BJ (cell line): ENCODE data around the gene SLC16A12. TPM values are rescaled to one million over a fixed set of nuclear protein-coding genes. Genes with fewer than 3 reads are reported as not detected.

ENCODE experiments used
- CTCF ChIA-PET: fragments of 350-600 bp; formaldehyde crosslinking; extraction: SDS; loops from one replicate; lab custom pipeline; 2021; ENCODE audit warnings: antibody characterized with exemption, inconsistent platforms; lab: Yijun Ruan, JAX
- POLR2A ChIA-PET: fragments of 300-600 bp; sonication (Branson Sonifier 250); formaldehyde crosslinking; extraction: SDS; loops from one replicate; lab custom pipeline; 2021; ENCODE audit warnings: antibody characterized with exemption; lab: Charles Lee
- DNase-seq: peaks from one replicate; pipeline ENCODE4 v3.0.0-alpha.2; 2011; ENCODE audit warnings: low read depth
- H3K27me3 ChIP-seq: 2 replicates; pipeline ENCODE4 v1.6.0; 2011; ENCODE audit warnings: low read length; ENCODE audit not compliant: control insufficient read depth, insufficient read depth
- H3K36me3 ChIP-seq: 2 replicates; pipeline ENCODE4 v1.5.1; 2011; ENCODE audit warnings: low read length; ENCODE audit not compliant: control insufficient read depth, insufficient read depth
- H3K4me3 ChIP-seq: 2 replicates; pipeline ENCODE4 v1.5.1; 2011; ENCODE audit warnings: low read depth, mild to moderate bottlenecking, control low read depth, low read length
- polyA plus RNA-seq: library from polyadenylated mRNA; depleted of rRNA; stranded (reverse); fragments of >200 nt; gene quantifications from 2 replicates; pipeline ENCODE4 v1.2.3, GENCODE V29; 2011
- TF ChIP-seq, protein P1 (sequence below): IDR thresholded peaks from 2 replicates; pipeline ENCODE4 v1.5.1; 2011; ENCODE audit warnings: low read depth, mild to moderate bottlenecking, control low read depth, inconsistent platforms, low read length, moderate library complexity; ENCODE audit not compliant: insufficient read depth

The SLC16A12 gene
- polyA plus RNA-seq, 1 experiment = 0.06 TPM

DNA sequence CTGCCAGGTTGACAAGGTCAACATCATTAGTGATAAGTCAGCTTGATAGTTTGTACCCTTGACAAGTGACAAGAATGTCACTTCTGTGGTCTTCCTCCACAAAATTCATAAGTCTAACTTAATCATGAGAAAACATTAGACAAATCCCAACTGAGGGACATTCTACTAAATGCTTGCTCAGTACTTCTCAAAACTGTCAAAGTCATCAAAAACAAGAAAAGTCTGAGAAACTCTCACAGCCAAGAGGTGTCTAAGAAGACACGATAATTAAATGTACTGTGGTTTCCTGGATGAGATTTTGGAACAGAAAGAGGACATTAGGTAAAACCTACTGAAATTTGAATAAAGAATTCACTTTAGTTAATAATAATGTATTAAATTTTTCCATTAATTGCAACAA lies 29.8 kb upstream of the SLC16A12 start:
- DNase-seq = no peak
- Histone ChIP-seq H3K4me3 (no peak overlapping the region), H3K27me3 (no peaks in the 10 kb centered on the region; the same call in 1 of the 2 replicates), H3K36me3 (no peaks in the 10 kb centered on the region)
- POLR2A ChIA-PET = no interaction called here
- CTCF ChIA-PET = interaction anchor here (0.6 to 1.5 kb wide), 8 partner anchors 11 to 313 kb away, joined by 3 to 22 read pairs (median 4); partner anchors contain the start of gene LIPA
- TF ChIP-seq, protein P1, sequence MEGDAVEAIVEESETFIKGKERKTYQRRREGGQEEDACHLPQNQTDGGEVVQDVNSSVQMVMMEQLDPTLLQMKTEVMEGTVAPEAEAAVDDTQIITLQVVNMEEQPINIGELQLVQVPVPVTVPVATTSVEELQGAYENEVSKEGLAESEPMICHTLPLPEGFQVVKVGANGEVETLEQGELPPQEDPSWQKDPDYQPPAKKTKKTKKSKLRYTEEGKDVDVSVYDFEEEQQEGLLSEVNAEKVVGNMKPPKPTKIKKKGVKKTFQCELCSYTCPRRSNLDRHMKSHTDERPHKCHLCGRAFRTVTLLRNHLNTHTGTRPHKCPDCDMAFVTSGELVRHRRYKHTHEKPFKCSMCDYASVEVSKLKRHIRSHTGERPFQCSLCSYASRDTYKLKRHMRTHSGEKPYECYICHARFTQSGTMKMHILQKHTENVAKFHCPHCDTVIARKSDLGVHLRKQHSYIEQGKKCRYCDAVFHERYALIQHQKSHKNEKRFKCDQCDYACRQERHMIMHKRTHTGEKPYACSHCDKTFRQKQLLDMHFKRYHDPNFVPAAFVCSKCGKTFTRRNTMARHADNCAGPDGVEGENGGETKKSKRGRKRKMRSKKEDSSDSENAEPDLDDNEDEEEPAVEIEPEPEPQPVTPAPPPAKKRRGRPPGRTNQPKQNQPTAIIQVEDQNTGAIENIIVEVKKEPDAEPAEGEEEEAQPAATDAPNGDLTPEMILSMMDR = no peak

GRCh38 chr10:89563861-89564478 lies 28.6 kb upstream of the SLC16A12 start:
- ChIA-PET CTCF (interaction anchor here (0.7 to 4.4 kb wide), 11 partner anchors 9 to 312 kb away, joined by 3 to 23 read pairs (median 4); partner anchors contain the start of gene LIPA), POLR2A (no interaction called here)
- no peaks in the 10 kb centered on the region; the same call in 1 of the 2 replicates for H3K27me3 ChIP-seq
- no peak for DNase-seq
- no peaks in the 10 kb centered on the region for H3K36me3 ChIP-seq
- no peak overlapping the region for H3K4me3 ChIP-seq
- TF ChIP-seq, protein P1 = peak; percentile 64

DNA sequence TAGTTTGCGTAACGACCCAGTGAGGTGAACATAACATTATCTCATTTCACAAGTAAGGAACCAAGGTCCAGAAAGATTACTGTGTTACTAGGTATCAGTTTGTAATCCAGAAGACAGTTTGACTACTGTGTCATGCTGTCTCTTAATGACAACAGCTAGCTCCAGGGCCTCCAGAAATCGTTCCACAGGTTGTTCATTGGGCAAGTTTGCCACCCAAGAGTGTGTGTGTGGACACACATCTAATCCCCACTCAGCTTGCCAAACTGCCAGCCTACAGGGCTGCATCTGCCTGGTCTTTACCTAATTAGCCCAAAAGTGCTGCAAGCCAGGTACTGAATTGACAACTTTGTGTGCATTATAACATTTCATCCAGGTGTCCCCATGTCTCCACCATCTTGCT lies 27.9 kb upstream of the SLC16A12 start:
- no peak for DNase-seq
- CTCF ChIA-PET = interaction anchor here (0.7 to 4.4 kb wide), 8 partner anchors 9 to 194 kb away, joined by 3 to 23 read pairs (median 4); no protein-coding TSS in a partner anchor
- Histone ChIP-seq H3K36me3 (no peaks in the 10 kb centered on the region), H3K27me3 (no peaks in the 10 kb centered on the region; the same call in 1 of the 2 replicates), H3K4me3 (no peak overlapping the region)
- POLR2A ChIA-PET = no interaction called here
- TF ChIP-seq, protein P1 = no peak

DNA sequence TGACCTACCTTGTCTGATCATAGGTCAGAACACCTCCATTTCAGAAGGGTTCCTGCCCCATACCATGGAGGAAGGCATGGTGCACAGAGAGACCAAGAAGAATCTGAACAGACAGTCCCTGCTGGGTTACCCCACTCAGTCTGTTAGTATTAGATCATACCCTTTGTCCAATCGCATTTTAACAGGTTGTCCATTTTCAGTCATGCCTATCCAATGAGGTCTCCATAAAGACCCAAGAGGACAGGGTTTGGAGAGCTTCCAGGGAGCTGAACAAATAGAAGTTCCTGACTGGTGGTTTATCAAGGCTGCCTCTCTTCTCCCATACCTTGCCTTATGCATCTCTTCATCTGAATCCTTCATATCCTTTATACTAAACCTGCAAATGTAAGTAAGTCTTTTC lies 21.2 kb upstream of the SLC16A12 start:
- no peaks in the 10 kb centered on the region for H3K36me3 ChIP-seq
- ChIA-PET POLR2A (no interaction called here), CTCF (interaction anchor here (2.5 to 2.9 kb wide), 2 partner anchors 90 to 130 kb away, joined by 7 to 9 read pairs; no protein-coding TSS in a partner anchor)
- no peak overlapping the region for H3K4me3 ChIP-seq
- DNase-seq = no peak
- TF ChIP-seq, protein P1 = no peak
- H3K27me3 ChIP-seq = no peaks in the 10 kb centered on the region

GRCh38 chr10:89555688-89556445 lies 20.5 kb upstream of the SLC16A12 start:
- H3K4me3 ChIP-seq = no peak overlapping the region
- ChIA-PET CTCF (interaction anchor here (1.7 to 2.9 kb wide), 3 partner anchors 7 to 129 kb away, joined by 4 to 9 read pairs (median 7); no protein-coding TSS in a partner anchor), POLR2A (no interaction called here)
- TF ChIP-seq, protein P1 = no peak
- DNase-seq = no peak
- H3K27me3 ChIP-seq = no peaks in the 10 kb centered on the region
- no peaks in the 10 kb centered on the region for H3K36me3 ChIP-seq
